LNCaP clone FGC (cell line): Measurements from ENCODE around the gene CYS1.

Experiments used
- DNase-seq: peaks from one replicate; pipeline ENCODE4 v3.0.0-alpha.2; 2011; ENCODE audit warnings: low read depth
- H3K4me3 ChIP-seq: 2 replicates; pipeline ENCODE4 v1.5.1; 2011; ENCODE audit warnings: mild to moderate bottlenecking, low read depth, low read length, control low read depth
- CTCF ChIP-seq: IDR thresholded peaks from 2 replicates; pipeline ENCODE4 v1.5.1; 2012; ENCODE audit warnings: mild to moderate bottlenecking; ENCODE audit not compliant: control insufficient read depth, insufficient read depth; ENCODE audit errors: extremely low read depth

Gene CYS1

GRCh38 chr2:10030311-10030736 is 49.9 kb downstream of the CYS1 start:
- no peak overlapping the region for H3K4me3 ChIP-seq
- no peak for TF ChIP-seq CTCF
- no peak for DNase-seq

GRCh38 chr2:10029875-10030223 is 50.4 kb downstream of the CYS1 start:
- DNase-seq = no peak
- H3K4me3 ChIP-seq = no peak overlapping the region
- no peak for TF ChIP-seq CTCF

- TF ChIP-seq CTCF = no peak
- H3K4me3 ChIP-seq = no peak overlapping the region
- DNase-seq = no peak
Observed at GRCh38 chr2:10028988-10029874, 51.0 kb downstream of the CYS1 start.

- no peak for DNase-seq
- no peak overlapping the region for H3K4me3 ChIP-seq
- peak; percentile 19; the same call in 1 of the 2 replicates for TF ChIP-seq CTCF
Observed at GRCh38 chr2:10028407-10028987, 51.7 kb downstream of the CYS1 start.

GRCh38 chr2:10027660-10028330 is 52.4 kb downstream of the CYS1 start:
- no peak overlapping the region for H3K4me3 ChIP-seq
- no peak for TF ChIP-seq CTCF
- no peak for DNase-seq

GRCh38 chr2:10026940-10027569 is 53.2 kb downstream of the CYS1 start:
- H3K4me3 ChIP-seq = no peak overlapping the region
- TF ChIP-seq CTCF = no peak
- DNase-seq = no peak
